SK-N-SH treated with all-trans-retinoic acid at 6 μM for 48 hours (cell line): ENCODE measurements around the gene TMBIM1.

Experiments
- ATAC-seq: fragments of 200-7000 bp; cut with Tn5 transposase; 3 replicates; pipeline ENCODE4 v1.9.1; 2020; ENCODE audit warnings: mild to moderate bottlenecking, moderate library complexity
- ARNTL ChIP-seq: fragments of 450-650 bp; formaldehyde crosslinking; IDR thresholded peaks from 2 replicates; pipeline ENCODE4 v1.5.0; 2020; ENCODE audit warnings: low read depth, mild to moderate bottlenecking, moderate library complexity, borderline replicate concordance
- BACH2 ChIP-seq: fragments of 250-450 bp; sonication (Bioruptor Pico); IDR thresholded peaks from 2 replicates; pipeline ENCODE4 v1.9.0; 2021; ENCODE audit warnings: mild to moderate bottlenecking, borderline replicate concordance
- CREB5 ChIP-seq: fragments of 250-450 bp; sonication (Bioruptor Pico); IDR thresholded peaks from 2 replicates; pipeline ENCODE4 v1.5.1; 2020; ENCODE audit warnings: low read depth, mild to moderate bottlenecking, moderate library complexity
- CSDC2 ChIP-seq: fragments of 250-450 bp; sonication (Bioruptor Pico); IDR thresholded peaks from 2 replicates; pipeline ENCODE4 v1.5.0; 2020; ENCODE audit warnings: mild to moderate bottlenecking, moderate library complexity
- CSRNP3 ChIP-seq: fragments of 250-450 bp; sonication (Bioruptor Pico); IDR thresholded peaks from 2 replicates; pipeline ENCODE4 v1.5.1; 2021; ENCODE audit warnings: mild to moderate bottlenecking, moderate library complexity
- ESRRG ChIP-seq: fragments of 250-450 bp; sonication (Bioruptor Pico); IDR thresholded peaks from 2 replicates; pipeline ENCODE4 v1.6.1; 2021; ENCODE audit warnings: mild to moderate bottlenecking
- GLIS3 ChIP-seq: fragments of 250-450 bp; sonication (Bioruptor Pico); IDR thresholded peaks from 2 replicates; pipeline ENCODE4 v1.5.0; 2020; ENCODE audit warnings: mild to moderate bottlenecking, moderate library complexity
- ISL1 ChIP-seq: fragments of 250-450 bp; sonication (Bioruptor Pico); IDR thresholded peaks from 2 replicates; pipeline ENCODE4 v2.1.2; 2022; ENCODE audit warnings: mild to moderate bottlenecking, moderate library complexity
- OSR1 ChIP-seq: fragments of 250-450 bp; sonication (Bioruptor Pico); IDR thresholded peaks from 2 replicates; pipeline ENCODE4 v1.8.0; 2022; ENCODE audit warnings: moderate library complexity, mild to moderate bottlenecking, inconsistent platforms
- PATZ1 ChIP-seq: fragments of 250-450 bp; sonication (Bioruptor Pico); IDR thresholded peaks from 2 replicates; pipeline ENCODE4 v1.8.0; 2020; ENCODE audit warnings: mild to moderate bottlenecking, moderate library complexity, borderline replicate concordance
- POU6F1 ChIP-seq: fragments of 250-450 bp; sonication (Bioruptor Pico); IDR thresholded peaks from 2 replicates; pipeline ENCODE4 v1.8.0; 2021; ENCODE audit warnings: low read depth, mild to moderate bottlenecking, moderate library complexity, borderline replicate concordance
- PPARA ChIP-seq: fragments of 250-450 bp; sonication (Bioruptor Pico); IDR thresholded peaks from 2 replicates; pipeline ENCODE4 v1.5.0; 2020; ENCODE audit warnings: mild to moderate bottlenecking, borderline replicate concordance
- RARB ChIP-seq: fragments of 250-450 bp; sonication (Bioruptor Pico); IDR thresholded peaks from 2 replicates; pipeline ENCODE4 v1.8.0; 2021; ENCODE audit warnings: mild to moderate bottlenecking, moderate library complexity
- TCF4 ChIP-seq: fragments of 250-450 bp; sonication (Bioruptor Pico); IDR thresholded peaks from 2 replicates; pipeline ENCODE4 v1.8.0; 2021; ENCODE audit warnings: mild to moderate bottlenecking, moderate library complexity, borderline replicate concordance
- TOX ChIP-seq: fragments of 250-450 bp; sonication (Bioruptor Pico); IDR thresholded peaks from 2 replicates; pipeline ENCODE4 v1.8.0; 2021; ENCODE audit warnings: mild to moderate bottlenecking, moderate library complexity, borderline replicate concordance
- TSHZ2 ChIP-seq: fragments of 250-450 bp; sonication (Bioruptor Pico); IDR thresholded peaks from 2 replicates; pipeline ENCODE4 v1.5.0; 2020; ENCODE audit warnings: mild to moderate bottlenecking, moderate library complexity
- ZC3H10 ChIP-seq: fragments of 250-450 bp; sonication (Bioruptor Pico); IDR thresholded peaks from 2 replicates; pipeline ENCODE4 v1.5.1; 2021; ENCODE audit warnings: mild to moderate bottlenecking, moderate library complexity
- ZFP3 ChIP-seq: fragments of 250-450 bp; sonication (Bioruptor Pico); IDR thresholded peaks from 2 replicates; pipeline ENCODE4 v1.5.0; 2020; ENCODE audit warnings: mild to moderate bottlenecking, moderate library complexity
- ZFP30 ChIP-seq: fragments of 450-650 bp; formaldehyde crosslinking; IDR thresholded peaks from 2 replicates; pipeline ENCODE4 v1.5.0; 2022; ENCODE audit warnings: mild to moderate bottlenecking, moderate library complexity
- ZNF565 ChIP-seq: fragments of 450-650 bp; formaldehyde crosslinking; conservative IDR thresholded peaks from 2 replicates; pipeline ENCODE4 v1.5.0; 2020; ENCODE audit warnings: low read depth, mild to moderate bottlenecking, moderate library complexity
- ZNF70 ChIP-seq: fragments of 450-650 bp; formaldehyde crosslinking; IDR thresholded peaks from 2 replicates; pipeline ENCODE4 v1.5.0; 2020; ENCODE audit warnings: mild to moderate bottlenecking, moderate library complexity
- ZNF8 ChIP-seq: fragments of 450-650 bp; formaldehyde crosslinking; IDR thresholded peaks from 2 replicates; pipeline ENCODE4 v1.5.0; 2020; ENCODE audit warnings: mild to moderate bottlenecking, moderate library complexity

The TMBIM1 gene

GRCh38 chr2:218238887-218239286 is 53.4 kb downstream of the TMBIM1 start:
- TF ChIP-seq BACH2 (CRISPR knock-in tag) (no peak), TCF4 (CRISPR knock-in tag) (no peak), ZNF565 (no peak), PATZ1 (CRISPR knock-in tag) (no peak), POU6F1 (CRISPR knock-in tag) (no peak), ZFP3 (CRISPR knock-in tag) (no peak), ESRRG (CRISPR knock-in tag) (no peak), RARB (CRISPR knock-in tag) (no peak), PPARA (CRISPR knock-in tag) (no peak), ARNTL (no peak), ISL1 (CRISPR knock-in tag) (no peak), ZC3H10 (CRISPR knock-in tag) (no peak), TSHZ2 (CRISPR knock-in tag) (no peak), CREB5 (CRISPR knock-in tag) (no peak), ZFP30 (CRISPR knock-in tag) (no peak), GLIS3 (CRISPR knock-in tag) (no peak), ZNF70 (no peak), CSDC2 (CRISPR knock-in tag) (no peak)
- no peak for ATAC-seq

- TF ChIP-seq TSHZ2 (CRISPR knock-in tag), result no peak
- no peak for ATAC-seq
Observed at GRCh38 chr2:218236829-218237228, 55.5 kb downstream of the TMBIM1 start.

- TF ChIP-seq TCF4 (CRISPR knock-in tag) (no peak), PPARA (CRISPR knock-in tag) (no peak), GLIS3 (CRISPR knock-in tag) (no peak), BACH2 (CRISPR knock-in tag) (no peak), PATZ1 (CRISPR knock-in tag) (no peak), ISL1 (CRISPR knock-in tag) (no peak), CREB5 (CRISPR knock-in tag) (no peak), CSDC2 (CRISPR knock-in tag) (no peak), TOX (CRISPR knock-in tag) (no peak), OSR1 (CRISPR knock-in tag) (no peak), CSRNP3 (CRISPR knock-in tag) (no peak), ZFP3 (CRISPR knock-in tag) (no peak), RARB (CRISPR knock-in tag) (no peak), ZC3H10 (CRISPR knock-in tag) (no peak), ZNF8 (CRISPR knock-in tag) (no peak)
Observed at GRCh38 chr2:218235017-218235416, 57.3 kb downstream of the TMBIM1 start.

More at GRCh38 chr2:218235017-218235416, 57.3 kb downstream of the TMBIM1 start:
- no peak for ATAC-seq
